ENCODE results near the gene LETM1.

Gene LETM1

GRCh38 chr4:1792158-1792831, 63.7 kb downstream of the LETM1 start:
- no peak for DNase-seq
- intact Hi-C loops (cut with DNase I): no loop called here

GRCh38 chr4:1790005-1790404, 66.0 kb downstream of the LETM1 start:
- intact Hi-C loops (cut with DNase I): no loop called here

GRCh38 chr4:1789552-1789951, 66.4 kb downstream of the LETM1 start:
- DNase-seq: no peak
- intact Hi-C loops (cut with DNase I): no loop called here

More at GRCh38 chr4:1790005-1790404, 66.0 kb downstream of the LETM1 start:
- no peak for DNase-seq

- intact Hi-C loops (cut with DNase I): no loop called here
- no peak for DNase-seq
Measured at GRCh38 chr4:1788254-1788973, 67.5 kb downstream of the LETM1 start.

GRCh38 chr4:1787411-1788077, 68.4 kb downstream of the LETM1 start:
- intact Hi-C loops (cut with DNase I): no loop called here
- DNase-seq: peak in 1 of 42 donors; percentile 53

- DNase-seq: no peak
- intact Hi-C loops (cut with DNase I): no loop called here
Measured at GRCh38 chr4:1786544-1787362, 69.2 kb downstream of the LETM1 start.

- DNase-seq: no peak
- intact Hi-C loops (cut with DNase I): no loop called here
Measured at GRCh38 chr4:1785592-1785991, 70.4 kb downstream of the LETM1 start.

GRCh38 chr4:1784789-1785591, 71.0 kb downstream of the LETM1 start:
- intact Hi-C loops (cut with DNase I): no loop called here
- DNase-seq: no peak

- peak in 7 of 42 donors; percentile 37 to 63 (median 48) for DNase-seq
- intact Hi-C loops (cut with DNase I): no loop called here
Measured at GRCh38 chr4:1784395-1784788, 71.6 kb downstream of the LETM1 start.

GRCh38 chr4:1783970-1784369, 72.0 kb downstream of the LETM1 start:
- DNase-seq: peak in 2 of 42 donors; percentile 29 to 41
- intact Hi-C loops (cut with DNase I): no loop called here

- DNase-seq: no peak
- intact Hi-C loops (cut with DNase I): no loop called here
Measured at GRCh38 chr4:1783015-1783414, 72.9 kb downstream of the LETM1 start.

- DNase-seq: no peak
- intact Hi-C loops (cut with DNase I): no loop called here
Measured at GRCh38 chr4:1780435-1780834, 75.5 kb downstream of the LETM1 start.

- intact Hi-C loops (cut with DNase I): no loop called here
- peak in 2 of 42 donors; percentile 50 to 60 for DNase-seq
Measured at GRCh38 chr4:1779588-1780382, 76.2 kb downstream of the LETM1 start.

GRCh38 chr4:1778642-1779392, 77.1 kb downstream of the LETM1 start:
- DNase-seq: peak in 1 of 42 donors; percentile 19
- intact Hi-C loops (cut with DNase I): no loop called here

GRCh38 chr4:1777822-1778641, 77.9 kb downstream of the LETM1 start:
- peak in 33 of 42 donors; percentile 10 to 83 (median 54) for DNase-seq
- intact Hi-C loops (cut with DNase I): no loop called here

- DNase-seq: peak in 3 of 42 donors; percentile 34 to 48 (median 41)
- intact Hi-C loops (cut with DNase I): no loop called here
Measured at GRCh38 chr4:1776521-1777161, 79.3 kb downstream of the LETM1 start.
